Sigmoid colon (tissue), 4 donors: Measurements from ENCODE around the gene MAGI2.

Experiments used
- EP300 ChIP-seq, 4 donors: sonication (generic); formaldehyde crosslinking; IDR thresholded peaks; one replicate each; pipeline ENCODE4 v1.6.1; 2017; ENCODE audit warnings: antibody characterized with exemption in 4 of 4
- POLR2A ChIP-seq, 2 donors: fragments of 450-650 bp; IDR thresholded peaks; one replicate each; pipeline ENCODE4 v1.6.1; 2016; ENCODE audit warnings: antibody characterized with exemption in 2 of 2, mild to moderate bottlenecking in 2 of 2, moderate library complexity in 2 of 2
- POLR2AphosphoS5 ChIP-seq, 4 donors: sonication (generic); formaldehyde crosslinking; IDR thresholded peaks; one replicate each; pipeline ENCODE4 v1.6.1; 2017; ENCODE audit warnings: antibody characterized with exemption in 4 of 4
- TF ChIP-seq, protein P1 (sequence below), 4 experiments: fragments of 450-650 bp in 3 of 4; fragments of 200-600 bp in 1 of 4; IDR thresholded peaks; one replicate each; pipeline ENCODE4 v1.5.1; 2016 to 2019; ENCODE audit warnings: antibody characterized with exemption in 4 of 4, mild to moderate bottlenecking in 3 of 4, moderate library complexity in 2 of 4

DNA sequence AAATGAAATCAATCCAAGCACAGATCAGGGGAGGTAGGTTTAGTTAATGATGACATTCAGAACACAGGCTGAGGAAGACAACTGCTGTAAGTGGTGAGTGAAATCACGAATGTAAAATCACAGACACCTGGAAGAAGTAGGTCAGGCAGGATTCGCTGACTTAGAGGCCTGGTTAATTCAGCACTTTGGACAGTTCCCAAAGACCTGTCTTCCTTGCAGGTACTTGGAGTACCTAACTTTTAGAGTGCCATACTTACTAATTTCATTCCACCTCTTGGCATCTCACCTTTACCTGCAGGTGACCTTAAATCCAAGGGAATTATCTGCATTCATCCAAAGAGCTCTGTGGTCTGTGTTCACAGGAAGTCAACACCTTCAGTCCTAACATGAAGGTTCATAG lies 832.5 kb downstream of the MAGI2 start:
- TF ChIP-seq, protein P1, sequence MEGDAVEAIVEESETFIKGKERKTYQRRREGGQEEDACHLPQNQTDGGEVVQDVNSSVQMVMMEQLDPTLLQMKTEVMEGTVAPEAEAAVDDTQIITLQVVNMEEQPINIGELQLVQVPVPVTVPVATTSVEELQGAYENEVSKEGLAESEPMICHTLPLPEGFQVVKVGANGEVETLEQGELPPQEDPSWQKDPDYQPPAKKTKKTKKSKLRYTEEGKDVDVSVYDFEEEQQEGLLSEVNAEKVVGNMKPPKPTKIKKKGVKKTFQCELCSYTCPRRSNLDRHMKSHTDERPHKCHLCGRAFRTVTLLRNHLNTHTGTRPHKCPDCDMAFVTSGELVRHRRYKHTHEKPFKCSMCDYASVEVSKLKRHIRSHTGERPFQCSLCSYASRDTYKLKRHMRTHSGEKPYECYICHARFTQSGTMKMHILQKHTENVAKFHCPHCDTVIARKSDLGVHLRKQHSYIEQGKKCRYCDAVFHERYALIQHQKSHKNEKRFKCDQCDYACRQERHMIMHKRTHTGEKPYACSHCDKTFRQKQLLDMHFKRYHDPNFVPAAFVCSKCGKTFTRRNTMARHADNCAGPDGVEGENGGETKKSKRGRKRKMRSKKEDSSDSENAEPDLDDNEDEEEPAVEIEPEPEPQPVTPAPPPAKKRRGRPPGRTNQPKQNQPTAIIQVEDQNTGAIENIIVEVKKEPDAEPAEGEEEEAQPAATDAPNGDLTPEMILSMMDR (IDR thresholded peaks at IDR 0.05) = no peak
- no peak for TF ChIP-seq POLR2AphosphoS5 (IDR thresholded peaks at IDR 0.05)
- no peak for TF ChIP-seq POLR2A (IDR thresholded peaks at IDR 0.05)
- no peak for TF ChIP-seq EP300 (IDR thresholded peaks at IDR 0.05)
